BJ (cell line): ENCODE measurements around the gene KRT10. TPM values are rescaled to one million over a fixed set of nuclear protein-coding genes. Genes with fewer than 3 reads are reported as not detected.
A peak's percentile ranks its signal among the peaks of the same experiment; 100 is the strongest.

Experiments
- CTCF ChIA-PET: fragments of 350-600 bp; formaldehyde crosslinking; extraction: SDS; loops from one replicate; lab custom pipeline; 2021; ENCODE audit warnings: antibody characterized with exemption, inconsistent platforms; lab: Yijun Ruan, JAX
- POLR2A ChIA-PET: fragments of 300-600 bp; sonication (Branson Sonifier 250); formaldehyde crosslinking; extraction: SDS; loops from one replicate; lab custom pipeline; 2021; ENCODE audit warnings: antibody characterized with exemption; lab: Charles Lee
- DNase-seq: peaks from one replicate; pipeline ENCODE4 v3.0.0-alpha.2; 2011; ENCODE audit warnings: low read depth
- H3K27me3 ChIP-seq: 2 replicates; pipeline ENCODE4 v1.6.0; 2011; ENCODE audit warnings: low read length; ENCODE audit not compliant: control insufficient read depth, insufficient read depth
- H3K36me3 ChIP-seq: 2 replicates; pipeline ENCODE4 v1.5.1; 2011; ENCODE audit warnings: low read length; ENCODE audit not compliant: control insufficient read depth, insufficient read depth
- H3K4me3 ChIP-seq: 2 replicates; pipeline ENCODE4 v1.5.1; 2011; ENCODE audit warnings: low read depth, mild to moderate bottlenecking, control low read depth, low read length
- CTCF ChIP-seq: IDR thresholded peaks from 2 replicates; pipeline ENCODE4 v1.5.1; 2011; ENCODE audit warnings: low read depth, mild to moderate bottlenecking, control low read depth, inconsistent platforms, low read length, moderate library complexity; ENCODE audit not compliant: insufficient read depth
- polyA plus RNA-seq: library from polyadenylated mRNA; depleted of rRNA; stranded (reverse); fragments of >200 nt; gene quantifications from 2 replicates; pipeline ENCODE4 v1.2.3, GENCODE V29; 2011

Gene KRT10
- polyA plus RNA-seq, 1 experiment = 6.4 TPM

GRCh38 chr17:40819528-40820125 is 2.8 kb downstream of the KRT10 start:
- no peak for DNase-seq
- POLR2A ChIA-PET = no interaction called here
- peak overlapping the region; percentile 63 for H3K4me3 ChIP-seq

GRCh38 chr17:40818733-40819527 is 3.5 kb downstream of the KRT10 start:
- ChIA-PET POLR2A (interaction anchor here (0.7 kb wide), 1 partner anchor 182 kb away, joined by 6 read pairs; no protein-coding TSS in a partner anchor), CTCF (interaction anchor here (0.7 to 2.5 kb wide), 9 partner anchors 15 to 847 kb away, joined by 3 to 10 read pairs (median 3); no protein-coding TSS in a partner anchor)

More at GRCh38 chr17:40819528-40820125, 2.8 kb downstream of the KRT10 start:
- no peak for TF ChIP-seq CTCF
- H3K36me3 ChIP-seq = no peaks in the 10 kb centered on the region
- CTCF ChIA-PET = interaction anchor here (1.1 to 2.3 kb wide), 4 partner anchors 16 to 846 kb away, joined by 3 to 7 read pairs (median 5); no protein-coding TSS in a partner anchor
- no peaks in the 10 kb centered on the region for H3K27me3 ChIP-seq

GRCh38 chr17:40818343-40818732 is 4.1 kb downstream of the KRT10 start:
- CTCF ChIA-PET = interaction anchor here (0.7 to 2.5 kb wide), 4 partner anchors 18 to 844 kb away, joined by 3 to 10 read pairs (median 3); no protein-coding TSS in a partner anchor
- DNase-seq = no peak
- H3K36me3 ChIP-seq = no peaks in the 10 kb centered on the region
- no peaks in the 10 kb centered on the region for H3K27me3 ChIP-seq
- TF ChIP-seq CTCF = no peak
- POLR2A ChIA-PET = no interaction called here
- peak overlapping the region; percentile 70 for H3K4me3 ChIP-seq

More at GRCh38 chr17:40818733-40819527, 3.5 kb downstream of the KRT10 start:
- peak; percentile 10 for DNase-seq
- peak overlapping the region; percentile 70 for H3K4me3 ChIP-seq
- no peak for TF ChIP-seq CTCF
- no peaks in the 10 kb centered on the region for H3K36me3 ChIP-seq
- H3K27me3 ChIP-seq = no peaks in the 10 kb centered on the region

- H3K36me3 ChIP-seq = no peaks in the 10 kb centered on the region
- POLR2A ChIA-PET = no interaction called here
- CTCF ChIA-PET = interaction anchor here (1.5 to 2.5 kb wide), 3 partner anchors 11 to 832 kb away, joined by 4 to 10 read pairs (median 7); no protein-coding TSS in a partner anchor
- DNase-seq = no peak
- TF ChIP-seq CTCF = no peak
- no peaks in the 10 kb centered on the region for H3K27me3 ChIP-seq
- no peak overlapping the region for H3K4me3 ChIP-seq
Observed at GRCh38 chr17:40817103-40817682, 5.2 kb downstream of the KRT10 start.
